Fibroblast of the aortic adventitia (primary cell): ENCODE measurements around the gene NPTN. TPM values are rescaled to one million over a fixed set of nuclear protein-coding genes. Genes with fewer than 3 reads are reported as not detected.

Source experiments
- DNase-seq: peaks from one replicate; pipeline ENCODE4 v3.0.0-alpha.2; 2010; ENCODE audit warnings: low read depth
- H3K4me3 ChIP-seq: 2 replicates; pipeline ENCODE4 v1.5.1; 2011; ENCODE audit warnings: low read depth, mild to moderate bottlenecking, control low read depth, low read length, moderate library complexity
- CTCF ChIP-seq: IDR thresholded peaks from 2 replicates; pipeline ENCODE4 v1.5.1; 2011; ENCODE audit warnings: mild to moderate bottlenecking, low read length, control low read depth, inconsistent platforms; ENCODE audit not compliant: insufficient read depth
- total RNA-seq: library from RNA; depleted of rRNA; stranded (reverse); fragments of >200 nt; gene quantifications from 2 replicates; pipeline ENCODE4 v1.2.3, GENCODE V29; 2012; ENCODE audit warnings: low replicate concordance

NPTN gene
- total RNA-seq, 1 donor = 72.6 TPM

DNA sequence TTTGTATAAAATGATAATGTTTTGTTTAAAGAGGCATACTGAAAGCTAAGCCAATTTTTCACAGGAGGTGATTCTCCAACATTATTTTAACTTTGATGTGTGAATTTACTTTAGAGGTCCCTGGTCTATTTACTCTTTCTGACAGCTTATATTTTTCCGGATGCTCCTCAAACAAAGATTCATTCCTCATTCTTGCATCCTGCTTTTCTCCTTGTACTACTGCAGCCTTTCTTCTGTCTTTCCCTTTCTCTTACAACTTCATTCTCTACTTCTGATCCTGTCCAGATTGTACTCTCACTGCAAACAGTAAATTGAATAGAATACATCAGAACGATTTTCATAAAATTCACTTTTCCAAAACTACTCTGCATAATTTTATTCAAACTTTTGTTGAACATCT lies 5.1 kb downstream of the NPTN start:
- no peak overlapping the region for H3K4me3 ChIP-seq
- no peak for TF ChIP-seq CTCF
- no peak for DNase-seq

- no peak for DNase-seq
- no peak for TF ChIP-seq CTCF
These were observed 7.1 kb downstream of the NPTN start for GRCh38 chr15:73626072-73626471.

GRCh38 chr15:73624530-73624929 lies 8.7 kb downstream of the NPTN start:
- TF ChIP-seq CTCF = no peak
- no peak for DNase-seq
- H3K4me3 ChIP-seq = no peak overlapping the region

More at GRCh38 chr15:73626072-73626471, 7.1 kb downstream of the NPTN start:
- no peak overlapping the region for H3K4me3 ChIP-seq

DNA sequence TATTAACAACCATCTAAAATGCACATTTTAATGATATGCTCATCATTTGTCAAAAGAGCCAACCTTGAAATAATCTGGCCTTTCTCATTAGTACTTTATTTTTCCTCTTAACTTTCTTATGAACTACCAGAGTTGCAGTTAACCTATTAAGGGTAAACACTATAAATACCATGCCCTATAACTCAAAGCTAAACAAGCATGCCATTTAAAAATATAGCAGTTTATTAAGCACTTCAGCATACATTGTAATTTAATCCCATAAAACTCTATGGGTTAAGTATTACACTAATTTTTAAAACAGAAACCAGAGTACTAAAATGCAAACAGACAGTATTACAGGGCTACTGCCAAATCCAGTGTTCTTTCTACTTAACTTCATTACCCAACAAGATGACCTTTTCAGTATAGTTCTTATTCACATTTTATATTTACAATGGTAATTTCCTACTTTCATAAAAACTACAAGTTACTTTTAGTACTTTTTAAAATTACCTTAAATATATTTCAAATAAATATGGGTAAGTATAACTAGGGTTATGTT lies 11.8 kb downstream of the NPTN start:
- no peak for TF ChIP-seq CTCF
- DNase-seq = no peak
- H3K4me3 ChIP-seq = no peak overlapping the region

GRCh38 chr15:73620078-73620477 lies 13.1 kb downstream of the NPTN start:
- no peak for DNase-seq
- H3K4me3 ChIP-seq = no peak overlapping the region
- TF ChIP-seq CTCF = no peak

- no peak for TF ChIP-seq CTCF
- no peak for DNase-seq
- H3K4me3 ChIP-seq = no peak overlapping the region
These were observed 15.3 kb downstream of the NPTN start for GRCh38 chr15:73617913-73618312.

GRCh38 chr15:73617301-73617831 lies 15.8 kb downstream of the NPTN start:
- no peak for DNase-seq
- no peak overlapping the region for H3K4me3 ChIP-seq
- TF ChIP-seq CTCF = no peak
